K562 (cell line): ENCODE results near the gene XPR1. TPM values are rescaled to one million over a fixed set of nuclear protein-coding genes. Genes with fewer than 3 reads are reported as not detected.

Experiments used
- CHD1 ChIP-seq: fragments of 200-600 bp; sonication (generic); IDR thresholded peaks from one replicate; pipeline ENCODE4 v1.6.1; 2012; ENCODE audit warnings: mild to moderate bottlenecking, moderate library complexity, low read length, inconsistent platforms
- ETV5 ChIP-seq: sonication (generic); formaldehyde crosslinking; IDR thresholded peaks from 2 replicates; pipeline ENCODE4 v1.4.0; 2020; ENCODE audit warnings: low read depth, mild to moderate bottlenecking, missing genetic modification reagents
- HCFC1 ChIP-seq: IDR thresholded peaks from 2 replicates; pipeline ENCODE4 v1.6.1; 2012; ENCODE audit warnings: low read depth, low read length, improper control_type of control experiment
- JUN ChIP-seq, 2 experiments: sonication (generic) in 1 of 2; formaldehyde crosslinking in 1 of 2; IDR thresholded peaks; 2 replicates each; pipeline versions ENCODE4 v1.6.1 to v1.8.0; 2012 to 2022; ENCODE audit warnings: borderline replicate concordance in 2 of 2, mild to moderate bottlenecking in 2 of 2, improper control_type of control experiment in 1 of 2, low read depth in 1 of 2, low read length in 1 of 2, missing genetic modification reagents in 1 of 2
- KAT7 ChIP-seq: sonication (generic); formaldehyde crosslinking; IDR thresholded peaks from 2 replicates; pipeline ENCODE4 v1.8.0; 2022; ENCODE audit warnings: missing genetic modification reagents, mild to moderate bottlenecking, borderline replicate concordance
- NCOA1 ChIP-seq: fragments of 450-650 bp; IDR thresholded peaks from 2 replicates; pipeline ENCODE4 v1.6.1; 2016; ENCODE audit warnings: low read depth
- NFATC3 ChIP-seq: fragments of 450-650 bp; IDR thresholded peaks from 2 replicates; pipeline ENCODE4 v1.6.1; 2017; ENCODE audit warnings: mild to moderate bottlenecking
- NFRKB ChIP-seq: fragments of 450-650 bp; IDR thresholded peaks from 2 replicates; pipeline ENCODE4 v1.6.1; 2016; ENCODE audit warnings: low read depth
- NONO ChIP-seq, 2 experiments: fragments of 200-400 bp in 1 of 2; fragments of 450-650 bp in 1 of 2; formaldehyde crosslinking in 1 of 2; IDR thresholded peaks; 2 replicates each; pipeline ENCODE4 v1.6.1; 2017; ENCODE audit warnings: low read depth in 2 of 2, mild to moderate bottlenecking in 2 of 2, moderate library complexity in 2 of 2, low read length in 1 of 2
- PTBP1 ChIP-seq: fragments of 200-400 bp; formaldehyde crosslinking; IDR thresholded peaks from 2 replicates; pipeline ENCODE4 v1.6.1; 2017; ENCODE audit warnings: low read depth, low read length
- SIN3B ChIP-seq: fragments of 450-650 bp; IDR thresholded peaks from 2 replicates; pipeline ENCODE4 v1.6.1; 2017; ENCODE audit warnings: low read depth, mild to moderate bottlenecking, moderate library complexity
- SMAD2 ChIP-seq: fragments of 150-350 bp; IDR thresholded peaks from 2 replicates; pipeline ENCODE4 v1.6.1; 2014; ENCODE audit warnings: low read depth, mild to moderate bottlenecking, low read length
- SMAD4 ChIP-seq: fragments of 250-450 bp; sonication (Bioruptor Pico); conservative IDR thresholded peaks from 2 replicates; pipeline ENCODE4 v1.8.0; 2021; ENCODE audit warnings: inconsistent platforms, mild to moderate bottlenecking, moderate library complexity
- ZBTB1 ChIP-seq: sonication (generic); formaldehyde crosslinking; IDR thresholded peaks from 2 replicates; pipeline ENCODE4 v1.8.1; 2023; ENCODE audit warnings: missing genetic modification reagents, low read depth, mild to moderate bottlenecking, borderline replicate concordance
- ZNF12 ChIP-seq: sonication (generic); formaldehyde crosslinking; IDR thresholded peaks from 2 replicates; pipeline ENCODE4 v1.4.0; 2020; ENCODE audit warnings: mild to moderate bottlenecking, missing genetic modification reagents
- ZNF143 ChIP-seq: sonication (generic); formaldehyde crosslinking; IDR thresholded peaks from 2 replicates; pipeline ENCODE4 v1.9.0; 2022; ENCODE audit warnings: mild to moderate bottlenecking, missing genetic modification reagents
- ZNF589 ChIP-seq: fragments of 200-800 bp; sonication (Bioruptor generic); IDR thresholded peaks from 2 replicates; pipeline ENCODE4 v1.6.1; 2016; ENCODE audit warnings: low read depth, missing genetic modification characterization, missing compliant biosample characterization
- ZNF785 ChIP-seq: fragments of 250-450 bp; sonication (Bioruptor Pico); IDR thresholded peaks from 2 replicates; pipeline ENCODE4 v1.4.0; 2020; ENCODE audit warnings: mild to moderate bottlenecking
- polyA plus RNA-seq, 8 experiments: library from polyadenylated mRNA; depleted of rRNA in 4 of 8; stranded (reverse) in 5 of 8; unstranded in 3 of 8; fragments of >200 nt; fragmentation: Nextera tagmentation in 2 of 8; fragmentation: Illumina TruSeq in 1 of 8; extraction: Ambion mirVana in 2 of 8; extraction: Trizol in 1 of 8; gene quantifications; 2 replicates each; pipeline versions ENCODE4 v1.2.1 to v1.2.3, GENCODE V29; 2011 to 2014; ENCODE audit warnings: inconsistent platforms in 1 of 8, missing spikeins in 1 of 8
- total RNA-seq, 7 experiments: library from RNA; depleted of rRNA in 6 of 7; stranded (reverse); fragments of >200 nt in 6 of 7; fragmentation: Illumina TruSeq in 2 of 7; extraction: Trizol in 2 of 7; gene quantifications; 2 replicates each; pipeline versions ENCODE4 v1.2.1 to v1.2.3, GENCODE V29; 2011 to 2021; ENCODE audit warnings: low replicate concordance in 1 of 7
- TF ChIP-seq, protein P1 (sequence below): fragments of 150-350 bp; IDR thresholded peaks from 2 replicates; pipeline ENCODE4 v1.6.1; 2014; ENCODE audit warnings: low read depth, mild to moderate bottlenecking, low read length, borderline replicate concordance
- TF ChIP-seq, protein P2 (sequence below): fragments of 250-450 bp; sonication (Bioruptor Pico); IDR thresholded peaks from 2 replicates; pipeline ENCODE4 v1.4.0; 2020; ENCODE audit warnings: borderline replicate concordance
- TF ChIP-seq, protein P3 (sequence below): fragments of 200-800 bp; sonication (Bioruptor generic); IDR thresholded peaks from 2 replicates; pipeline ENCODE4 v1.6.1; 2017; ENCODE audit warnings: missing genetic modification characterization, missing compliant biosample characterization

XPR1 gene
- total and polyA plus RNA-seq, 9 of the 15 experiments (the other 6 are each of a cell fraction or from before 2014, with no cell fraction given): 3.0 to 66.2 (median 38.6) TPM

DNA sequence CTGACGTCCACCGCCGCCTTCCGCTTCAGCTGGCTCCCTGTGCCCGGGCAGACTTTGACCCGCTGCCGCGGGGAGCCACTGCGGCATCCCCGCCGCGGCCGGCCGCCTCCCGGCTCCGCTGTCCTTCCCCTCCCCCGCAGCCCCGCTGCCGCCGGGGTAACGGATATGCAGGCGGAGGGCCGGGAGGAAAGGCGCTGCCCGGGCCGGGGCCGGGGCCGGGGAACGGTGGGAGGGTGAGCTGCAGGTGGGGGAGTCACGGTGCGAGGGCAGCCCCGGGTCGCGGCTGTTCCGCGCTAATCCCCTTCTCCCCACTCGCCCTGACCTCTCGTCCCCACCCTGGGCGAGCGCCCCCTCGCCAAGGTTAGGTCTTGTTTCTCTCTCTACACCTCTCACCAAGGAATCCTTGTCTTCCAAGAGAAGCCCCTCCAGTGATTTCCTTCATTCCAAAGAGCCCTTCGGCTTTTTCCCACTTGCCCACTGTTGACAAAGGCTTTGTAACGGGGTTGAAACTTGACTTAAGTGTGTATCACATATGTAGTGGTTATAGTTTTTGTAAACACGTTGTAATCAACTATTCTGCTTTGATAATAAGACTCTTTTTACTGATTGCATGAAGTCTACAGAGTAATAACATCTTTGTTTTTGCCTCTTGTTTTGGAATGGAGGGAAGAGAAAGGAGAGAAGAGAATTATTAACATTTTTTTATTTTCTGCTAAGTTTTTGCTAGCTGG lies 669 bp downstream of the XPR1 start (continued):
- 0 out of 2 replicates have a peak, but pooled peaks have one; percentile 57 for TF ChIP-seq ZBTB1 (CRISPR knock-in tag)
- peak; percentile 61 for TF ChIP-seq SIN3B
- no peak for TF ChIP-seq ZNF785
- TF ChIP-seq ZNF589 (CRISPR knock-in tag): no peak
- TF ChIP-seq, protein P1, sequence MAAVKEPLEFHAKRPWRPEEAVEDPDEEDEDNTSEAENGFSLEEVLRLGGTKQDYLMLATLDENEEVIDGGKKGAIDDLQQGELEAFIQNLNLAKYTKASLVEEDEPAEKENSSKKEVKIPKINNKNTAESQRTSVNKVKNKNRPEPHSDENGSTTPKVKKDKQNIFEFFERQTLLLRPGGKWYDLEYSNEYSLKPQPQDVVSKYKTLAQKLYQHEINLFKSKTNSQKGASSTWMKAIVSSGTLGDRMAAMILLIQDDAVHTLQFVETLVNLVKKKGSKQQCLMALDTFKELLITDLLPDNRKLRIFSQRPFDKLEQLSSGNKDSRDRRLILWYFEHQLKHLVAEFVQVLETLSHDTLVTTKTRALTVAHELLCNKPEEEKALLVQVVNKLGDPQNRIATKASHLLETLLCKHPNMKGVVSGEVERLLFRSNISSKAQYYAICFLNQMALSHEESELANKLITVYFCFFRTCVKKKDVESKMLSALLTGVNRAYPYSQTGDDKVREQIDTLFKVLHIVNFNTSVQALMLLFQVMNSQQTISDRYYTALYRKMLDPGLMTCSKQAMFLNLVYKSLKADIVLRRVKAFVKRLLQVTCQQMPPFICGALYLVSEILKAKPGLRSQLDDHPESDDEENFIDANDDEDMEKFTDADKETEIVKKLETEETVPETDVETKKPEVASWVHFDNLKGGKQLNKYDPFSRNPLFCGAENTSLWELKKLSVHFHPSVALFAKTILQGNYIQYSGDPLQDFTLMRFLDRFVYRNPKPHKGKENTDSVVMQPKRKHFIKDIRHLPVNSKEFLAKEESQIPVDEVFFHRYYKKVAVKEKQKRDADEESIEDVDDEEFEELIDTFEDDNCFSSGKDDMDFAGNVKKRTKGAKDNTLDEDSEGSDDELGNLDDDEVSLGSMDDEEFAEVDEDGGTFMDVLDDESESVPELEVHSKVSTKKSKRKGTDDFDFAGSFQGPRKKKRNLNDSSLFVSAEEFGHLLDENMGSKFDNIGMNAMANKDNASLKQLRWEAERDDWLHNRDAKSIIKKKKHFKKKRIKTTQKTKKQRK: no peak
- TF ChIP-seq, protein P2, sequence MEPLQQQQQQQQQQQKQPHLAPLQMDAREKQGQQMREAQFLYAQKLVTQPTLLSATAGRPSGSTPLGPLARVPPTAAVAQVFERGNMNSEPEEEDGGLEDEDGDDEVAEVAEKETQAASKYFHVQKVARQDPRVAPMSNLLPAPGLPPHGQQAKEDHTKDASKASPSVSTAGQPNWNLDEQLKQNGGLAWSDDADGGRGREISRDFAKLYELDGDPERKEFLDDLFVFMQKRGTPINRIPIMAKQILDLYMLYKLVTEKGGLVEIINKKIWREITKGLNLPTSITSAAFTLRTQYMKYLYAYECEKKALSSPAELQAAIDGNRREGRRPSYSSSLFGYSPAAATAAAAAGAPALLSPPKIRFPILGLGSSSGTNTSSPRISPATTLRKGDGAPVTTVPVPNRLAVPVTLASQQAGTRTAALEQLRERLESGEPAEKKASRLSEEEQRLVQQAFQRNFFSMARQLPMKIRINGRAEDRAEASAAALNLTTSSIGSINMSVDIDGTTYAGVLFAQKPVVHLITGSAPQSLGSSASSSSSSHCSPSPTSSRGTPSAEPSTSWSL (CRISPR knock-in tag): 0 out of 2 replicates have a peak, but pooled peaks have one; percentile 52
- no peak for TF ChIP-seq JUN (IDR thresholded peaks at IDR 0.05; ENCODE audit: borderline replicate concordance, low read depth, low read length)
- 0 out of 2 replicates have a peak, but pooled peaks have one; percentile 24 for TF ChIP-seq JUN (CRISPR knock-in tag; IDR thresholded peaks at IDR 0.05; ENCODE audit: borderline replicate concordance)
- no peak for TF ChIP-seq ZNF143 (CRISPR knock-in tag)
- TF ChIP-seq ZNF12 (CRISPR knock-in tag): no peak
- 0 out of 4 replicates have a peak, but pooled peaks of 1 of the 2 experiments have one; percentile 33 for TF ChIP-seq NONO (IDR thresholded peaks at IDR 0.05; ENCODE audit: low read depth in 2 of 2, low read length in 1 of 2)
- TF ChIP-seq NFRKB: no peak
- peak; percentile 83; the same call in 1 of the 2 replicates for TF ChIP-seq KAT7 (CRISPR knock-in tag)
- TF ChIP-seq SMAD2: no peak
- no peak for TF ChIP-seq PTBP1
- TF ChIP-seq, protein P3, sequence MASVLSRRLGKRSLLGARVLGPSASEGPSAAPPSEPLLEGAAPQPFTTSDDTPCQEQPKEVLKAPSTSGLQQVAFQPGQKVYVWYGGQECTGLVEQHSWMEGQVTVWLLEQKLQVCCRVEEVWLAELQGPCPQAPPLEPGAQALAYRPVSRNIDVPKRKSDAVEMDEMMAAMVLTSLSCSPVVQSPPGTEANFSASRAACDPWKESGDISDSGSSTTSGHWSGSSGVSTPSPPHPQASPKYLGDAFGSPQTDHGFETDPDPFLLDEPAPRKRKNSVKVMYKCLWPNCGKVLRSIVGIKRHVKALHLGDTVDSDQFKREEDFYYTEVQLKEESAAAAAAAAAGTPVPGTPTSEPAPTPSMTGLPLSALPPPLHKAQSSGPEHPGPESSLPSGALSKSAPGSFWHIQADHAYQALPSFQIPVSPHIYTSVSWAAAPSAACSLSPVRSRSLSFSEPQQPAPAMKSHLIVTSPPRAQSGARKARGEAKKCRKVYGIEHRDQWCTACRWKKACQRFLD: peak; percentile 68
- peak; percentile 94 for TF ChIP-seq CHD1
- no peak for TF ChIP-seq NCOA1
- no peak; the same call in none of the 2 replicates for TF ChIP-seq SMAD4 (CRISPR knock-in tag)
- peak; percentile 65; the same call in 1 of the 2 replicates for TF ChIP-seq ETV5
- 0 out of 2 replicates have a peak, but pooled peaks have one; percentile 1 for TF ChIP-seq HCFC1
- TF ChIP-seq NFATC3: no peak
